Upper lobe of left lung (tissue), 6 donors: ENCODE measurements around the gene SYNJ2. TPM values are rescaled to one million over a fixed set of nuclear protein-coding genes. Genes with fewer than 3 reads are reported as not detected.

Experiments
- ATAC-seq, 2 donors: fragments of 200-7000 bp; cut with Tn5 transposase; one replicate each; pipeline ENCODE4 v1.9.1; 2022; ENCODE audit warnings: mild to moderate bottlenecking in 2 of 2, moderate library complexity in 2 of 2; ENCODE audit not compliant: low FRiP score in 2 of 2
- DNase-seq, 2 donors: peaks; one replicate each; pipeline ENCODE4 v3.0.0-alpha.2; 2019 to 2020
- H3K27ac ChIP-seq, 4 donors: fragments of 200-600 bp; sonication (generic); one replicate each; pipeline ENCODE4 v1.5.1; 2016 to 2019
- H3K27me3 ChIP-seq, 4 donors: fragments of 200-600 bp; sonication (generic); one replicate each; pipeline ENCODE4 v1.5.1; 2017 to 2019
- H3K36me3 ChIP-seq, 4 donors: fragments of 200-600 bp; sonication (generic); one replicate each; pipeline ENCODE4 v1.5.1; 2016 to 2019
- H3K4me1 ChIP-seq, 4 donors: fragments of 200-600 bp; sonication (generic); one replicate each; pipeline ENCODE4 v1.5.1; 2018 to 2019
- H3K4me3 ChIP-seq, 4 donors: fragments of 200-600 bp; sonication (generic); one replicate each; pipeline ENCODE4 v1.5.1; 2017 to 2019; ENCODE audit warnings: mild to moderate bottlenecking in 2 of 4, moderate library complexity in 1 of 4
- H3K9me3 ChIP-seq, 4 donors: fragments of 200-600 bp; sonication (generic); one replicate each; pipeline ENCODE4 v1.5.1; 2018 to 2019
- CTCF ChIP-seq, 6 experiments: fragments of 450-650 bp in 4 of 6; fragments of 200-600 bp in 2 of 6; sonication (generic) in 2 of 6; IDR thresholded peaks; one replicate each; pipeline ENCODE4 v1.5.1; 2016 to 2019; ENCODE audit warnings: antibody characterized with exemption in 6 of 6
- EP300 ChIP-seq, 4 donors: sonication (generic); formaldehyde crosslinking; IDR thresholded peaks; one replicate each; pipeline ENCODE4 v1.5.1; 2017; ENCODE audit warnings: antibody characterized with exemption in 4 of 4, control low read depth in 2 of 4
- POLR2A ChIP-seq, 4 donors: fragments of 450-650 bp; IDR thresholded peaks; one replicate each; pipeline ENCODE4 v1.5.1; 2016 to 2017; ENCODE audit warnings: antibody characterized with exemption in 4 of 4, mild to moderate bottlenecking in 2 of 4
- POLR2AphosphoS5 ChIP-seq, 2 donors: sonication (generic); formaldehyde crosslinking; IDR thresholded peaks; one replicate each; pipeline ENCODE4 v1.5.1; 2017; ENCODE audit warnings: antibody characterized with exemption in 2 of 2
- WGBS, 2 donors: methylation state at CpG; one replicate each; pipeline ENCODE4 v1.1.5; 2017 to 2018; 5-methylcytosine and 5-hydroxymethylcytosine counted together
- total RNA-seq, 6 donors: library from RNA; depleted of rRNA in 4 of 6; stranded (reverse); fragments of >200 nt in 4 of 6; gene quantifications; one replicate each; pipeline versions ENCODE4 v1.1.0 to v1.2.1, GENCODE V29; 2016 to 2021
- donor health status: DM: no; HTN: no; CAD: no; lungs with moderate emphysema.
- donor health status: DM: no; HTN: yes; CAD: no; lungs with severe emphysema.

The SYNJ2 gene
- total RNA-seq, 6 donors from 2014 or later, result 3.0 to 7.7 (median 4.2) TPM

- DNase-seq, result no peak
- H3K27ac ChIP-seq, result no peak overlapping the region
- ATAC-seq, result no peak
- H3K36me3 ChIP-seq, result no peaks in the 10 kb centered on the region
- peaks cover 0 to 6% (median under 1%) of the 10 kb centered on the region in 4 donors for H3K4me1 ChIP-seq
- no peaks in the 10 kb centered on the region for H3K27me3 ChIP-seq
- H3K9me3 ChIP-seq, result no peaks in the 10 kb centered on the region
- H3K4me3 ChIP-seq, result no peak overlapping the region
- WGBS, 2 donors, result 85 to 89% methylated on average over 2 of the region's 2 CpGs
- TF ChIP-seq POLR2AphosphoS5 (IDR thresholded peaks at IDR 0.05) (no peak), POLR2A (IDR thresholded peaks at IDR 0.05) (no peak), CTCF (IDR thresholded peaks at IDR 0.05) (no peak), EP300 (IDR thresholded peaks at IDR 0.05) (no peak)
These were observed 33.5 kb downstream of the SYNJ2 start for GRCh38 chr6:158015188-158015506.

GRCh38 chr6:158016571-158017383, 35.1 kb downstream of the SYNJ2 start:
- Histone ChIP-seq H3K4me3 (no peak overlapping the region), H3K9me3 (no peaks in the 10 kb centered on the region), H3K4me1 (no peaks in the 10 kb centered on the region), H3K27me3 (no peaks in the 10 kb centered on the region), H3K36me3 (no peaks in the 10 kb centered on the region), H3K27ac (no peak overlapping the region)
- no peak for TF ChIP-seq POLR2AphosphoS5 (IDR thresholded peaks at IDR 0.05)
- no peak for TF ChIP-seq CTCF (IDR thresholded peaks at IDR 0.05)
- TF ChIP-seq POLR2A (IDR thresholded peaks at IDR 0.05), result no peak
- no peak for TF ChIP-seq EP300 (IDR thresholded peaks at IDR 0.05)
- DNase-seq (no peak), ATAC-seq (no peak)
- 65 to 70% methylated on average over 18 to 20 of the region's 20 CpGs for WGBS, 2 donors

GRCh38 chr6:158017621-158018040, 36.0 kb downstream of the SYNJ2 start:
- no peak overlapping the region for H3K27ac ChIP-seq
- TF ChIP-seq CTCF (IDR thresholded peaks at IDR 0.05), result no peak
- no peak for TF ChIP-seq POLR2AphosphoS5 (IDR thresholded peaks at IDR 0.05)
- TF ChIP-seq EP300 (IDR thresholded peaks at IDR 0.05), result no peak
- no peak for TF ChIP-seq POLR2A (IDR thresholded peaks at IDR 0.05)
- H3K27me3 ChIP-seq, result no peaks in the 10 kb centered on the region
- H3K36me3 ChIP-seq, result no peaks in the 10 kb centered on the region
- DNase-seq (no peak), ATAC-seq (no peak)
- no peaks in the 10 kb centered on the region for H3K9me3 ChIP-seq
- H3K4me1 ChIP-seq, result no peaks in the 10 kb centered on the region
- WGBS, 2 donors, result 91 to 95% methylated on average over 8 to 11 of the region's 13 CpGs
- no peak overlapping the region for H3K4me3 ChIP-seq

- DNase-seq (no peak), ATAC-seq (no peak)
- H3K36me3 ChIP-seq, result no peaks in the 10 kb centered on the region
- H3K27ac ChIP-seq, result no peak overlapping the region
- no peaks in the 10 kb centered on the region for H3K9me3 ChIP-seq
- H3K4me1 ChIP-seq, result no peaks in the 10 kb centered on the region
- WGBS, 2 donors, result 84% methylated on average over 19 of the region's 19 CpGs
- H3K4me3 ChIP-seq, result no peak overlapping the region
- no peak for TF ChIP-seq EP300 (IDR thresholded peaks at IDR 0.05)
- no peak for TF ChIP-seq POLR2AphosphoS5 (IDR thresholded peaks at IDR 0.05)
- TF ChIP-seq POLR2A (IDR thresholded peaks at IDR 0.05), result no peak
- TF ChIP-seq CTCF (IDR thresholded peaks at IDR 0.05), result no peak
- H3K27me3 ChIP-seq, result no peaks in the 10 kb centered on the region
These were observed 36.5 kb downstream of the SYNJ2 start for GRCh38 chr6:158018041-158018771.
